Measurements from ENCODE around the gene RFPL4AL1.

DNA sequence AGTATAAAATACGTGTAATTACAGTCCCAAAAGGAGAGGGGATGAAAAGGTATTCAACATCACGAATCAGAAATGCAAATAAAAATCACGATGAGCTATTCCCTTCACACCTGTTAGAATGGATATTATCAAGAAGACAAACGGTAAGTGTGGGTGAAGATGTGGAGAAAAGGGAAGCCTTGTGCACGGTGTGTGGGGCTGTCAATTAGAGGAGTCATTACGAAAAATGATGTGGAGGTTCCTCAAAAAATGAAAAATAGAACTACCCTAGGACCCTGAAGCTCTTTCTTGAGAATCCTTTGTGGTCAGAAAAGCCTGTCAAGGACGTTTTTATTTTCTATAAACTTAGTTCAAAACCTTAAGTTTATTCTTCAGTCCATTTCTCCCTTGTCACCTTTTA lies 43.5 kb downstream of the RFPL4AL1 start:
- no peak for TF ChIP-seq POLR2AphosphoS5 (IDR thresholded peaks at IDR 0.05; ENCODE audit: low read depth)
- TF ChIP-seq, protein P1, sequence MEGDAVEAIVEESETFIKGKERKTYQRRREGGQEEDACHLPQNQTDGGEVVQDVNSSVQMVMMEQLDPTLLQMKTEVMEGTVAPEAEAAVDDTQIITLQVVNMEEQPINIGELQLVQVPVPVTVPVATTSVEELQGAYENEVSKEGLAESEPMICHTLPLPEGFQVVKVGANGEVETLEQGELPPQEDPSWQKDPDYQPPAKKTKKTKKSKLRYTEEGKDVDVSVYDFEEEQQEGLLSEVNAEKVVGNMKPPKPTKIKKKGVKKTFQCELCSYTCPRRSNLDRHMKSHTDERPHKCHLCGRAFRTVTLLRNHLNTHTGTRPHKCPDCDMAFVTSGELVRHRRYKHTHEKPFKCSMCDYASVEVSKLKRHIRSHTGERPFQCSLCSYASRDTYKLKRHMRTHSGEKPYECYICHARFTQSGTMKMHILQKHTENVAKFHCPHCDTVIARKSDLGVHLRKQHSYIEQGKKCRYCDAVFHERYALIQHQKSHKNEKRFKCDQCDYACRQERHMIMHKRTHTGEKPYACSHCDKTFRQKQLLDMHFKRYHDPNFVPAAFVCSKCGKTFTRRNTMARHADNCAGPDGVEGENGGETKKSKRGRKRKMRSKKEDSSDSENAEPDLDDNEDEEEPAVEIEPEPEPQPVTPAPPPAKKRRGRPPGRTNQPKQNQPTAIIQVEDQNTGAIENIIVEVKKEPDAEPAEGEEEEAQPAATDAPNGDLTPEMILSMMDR (IDR thresholded peaks at IDR 0.05; ENCODE audit: insufficient read depth, low read length), result no peak

Measured in HL-60 (cell line).